ENCODE data around the gene MICU1. TPM values are rescaled to one million over a fixed set of nuclear protein-coding genes. Genes with fewer than 3 reads are reported as not detected.

Gene MICU1
- polyA plus RNA-seq, 6 donors from 2014 or later, result 26.9 to 37.6 (median 31.4) TPM

DNA sequence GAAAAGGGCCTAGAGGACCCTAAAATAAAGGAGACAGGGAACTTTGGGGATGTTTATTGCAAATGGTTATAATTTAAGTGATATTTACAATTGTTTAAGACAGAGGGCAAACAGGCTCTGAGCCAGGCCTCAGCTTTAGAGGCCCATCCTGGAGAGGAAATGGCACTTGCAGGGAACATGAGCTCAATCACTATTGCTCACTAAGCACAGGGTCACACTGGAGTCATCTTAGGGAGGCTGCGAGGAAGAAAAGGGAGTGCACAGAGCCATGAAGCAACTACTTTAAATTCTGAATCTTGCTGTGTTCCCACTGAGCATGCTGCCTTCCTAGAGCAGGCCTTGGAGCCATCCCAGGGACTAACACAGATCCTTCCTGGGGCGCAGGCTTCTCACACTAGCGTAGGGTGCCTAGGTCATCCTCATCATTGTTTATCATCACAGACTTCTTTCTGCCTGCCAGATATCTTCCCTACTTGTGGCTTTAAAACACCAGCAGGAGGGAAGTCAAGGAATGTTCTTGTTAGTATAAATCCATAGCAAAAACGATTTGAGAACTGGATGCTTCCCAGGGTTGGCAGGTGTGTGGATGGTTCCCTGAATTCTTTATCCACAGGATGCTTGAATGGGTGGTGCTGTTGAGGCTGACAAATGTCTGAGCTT, 258.4 kb downstream of the MICU1 start:
- H3K4me1 Mint-ChIP-seq, result peaks cover 11 to 17% (median 15%) of the 10 kb centered on the region in 3 donors
- peak overlapping the region in 1 of 6 donors; percentile 37 for H3K27ac Mint-ChIP-seq
- DNase-seq (no peak), ATAC-seq (ENCODE audit: low read depth in 2 of 2) (no peak)
- H3K9me3 Mint-ChIP-seq, result no peaks in the 10 kb centered on the region
- H3K27me3 Mint-ChIP-seq, result no peaks in the 10 kb centered on the region
- peak overlapping the region in 1 of 8 donors; percentile 27 for H3K4me3 Mint-ChIP-seq
- H3K36me3 Mint-ChIP-seq, result peaks cover 0 to 18% of the 10 kb centered on the region in 2 donors

DNA sequence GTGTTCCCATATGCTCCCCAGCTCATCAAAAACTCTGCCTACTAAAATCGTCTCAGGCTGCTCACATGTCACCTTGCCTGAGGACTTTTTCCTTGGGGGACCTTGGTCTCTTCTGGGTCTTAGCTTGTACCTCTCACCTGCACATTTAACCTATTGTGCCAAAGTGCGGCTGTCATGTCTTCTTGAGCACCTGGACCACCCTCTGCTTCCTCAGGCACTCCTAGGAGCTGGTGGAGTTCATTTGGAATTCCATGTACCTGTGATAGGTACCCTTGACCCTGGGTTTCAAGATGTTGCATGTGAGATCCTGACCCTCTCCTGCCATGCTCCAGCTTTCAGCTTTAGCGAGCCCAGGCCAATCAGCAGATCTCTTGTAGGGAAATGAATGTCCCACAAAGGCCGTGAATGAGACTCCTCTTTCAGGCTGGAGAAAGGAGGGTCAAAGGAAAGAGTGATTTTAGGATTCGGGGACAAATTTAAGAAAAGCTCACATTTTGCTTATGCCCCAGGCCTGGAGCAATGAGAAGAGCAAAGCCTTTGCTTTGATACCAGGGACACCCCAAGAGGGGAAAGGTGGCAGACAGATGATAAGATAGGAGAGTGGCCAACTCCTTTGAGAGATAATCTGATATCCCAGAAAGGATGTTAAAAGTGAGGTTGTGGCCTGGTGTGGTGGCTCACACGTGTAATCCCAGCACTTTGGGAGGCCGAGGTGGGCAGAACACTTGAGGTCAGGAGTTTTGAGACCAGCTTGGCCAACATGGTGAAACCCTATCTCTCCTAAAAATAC, 260.6 kb downstream of the MICU1 start:
- H3K36me3 Mint-ChIP-seq, result peaks cover 0 to 18% of the 10 kb centered on the region in 2 donors
- peak overlapping the region in 2 of 8 donors; percentile 15 to 26 for H3K4me3 Mint-ChIP-seq
- no peak for ATAC-seq (ENCODE audit: low read depth in 2 of 2)
- no peaks in the 10 kb centered on the region for H3K9me3 Mint-ChIP-seq
- DNase-seq, result no peak
- H3K27ac Mint-ChIP-seq, result peak overlapping the region; percentile 27 to 82 (median 50)
- peaks cover 11 to 17% (median 15%) of the 10 kb centered on the region in 3 donors for H3K4me1 Mint-ChIP-seq
- H3K27me3 Mint-ChIP-seq, result no peaks in the 10 kb centered on the region

DNA sequence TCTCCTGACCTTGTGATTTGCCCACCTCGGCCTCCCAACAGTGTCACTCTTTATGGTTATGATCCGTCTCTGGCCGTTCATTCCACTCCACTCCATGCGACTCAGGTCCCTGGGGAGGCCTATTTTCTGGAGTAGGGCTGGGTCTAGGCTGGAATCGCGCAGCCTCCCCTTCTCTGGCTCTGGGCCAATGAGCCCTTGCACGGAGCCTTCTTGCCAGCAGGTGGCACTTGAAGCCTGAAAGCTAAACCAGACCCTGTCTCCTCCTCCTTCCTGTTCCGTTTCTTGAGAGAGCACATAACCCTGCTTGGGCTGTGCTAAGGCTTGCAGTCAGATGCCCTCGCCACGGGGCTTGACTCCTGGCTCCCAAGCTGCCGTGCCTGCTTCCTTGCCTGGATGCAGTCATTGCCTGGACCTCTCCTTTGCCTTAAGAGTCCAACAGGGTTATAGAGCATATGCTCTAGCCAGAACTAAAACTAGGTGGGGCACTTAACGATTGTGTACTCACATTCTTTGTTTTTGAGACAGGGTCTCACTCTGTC, 261.6 kb downstream of the MICU1 start:
- Mint-ChIP-seq H3K4me1 (peaks cover 11 to 17% (median 15%) of the 10 kb centered on the region in 3 donors), H3K4me3 (peak overlapping the region in 7 of 8 donors; percentile 9 to 89 (median 69)), H3K27ac (peak overlapping the region in 5 of 6 donors; percentile 44 to 84 (median 69)), H3K9me3 (no peaks in the 10 kb centered on the region), H3K36me3 (peaks cover 0 to 18% of the 10 kb centered on the region in 2 donors), H3K27me3 (no peaks in the 10 kb centered on the region)
- DNase-seq, result peak; percentile 82
- ATAC-seq (ENCODE audit: low read depth in 2 of 2), result peak; percentile 100

DNA sequence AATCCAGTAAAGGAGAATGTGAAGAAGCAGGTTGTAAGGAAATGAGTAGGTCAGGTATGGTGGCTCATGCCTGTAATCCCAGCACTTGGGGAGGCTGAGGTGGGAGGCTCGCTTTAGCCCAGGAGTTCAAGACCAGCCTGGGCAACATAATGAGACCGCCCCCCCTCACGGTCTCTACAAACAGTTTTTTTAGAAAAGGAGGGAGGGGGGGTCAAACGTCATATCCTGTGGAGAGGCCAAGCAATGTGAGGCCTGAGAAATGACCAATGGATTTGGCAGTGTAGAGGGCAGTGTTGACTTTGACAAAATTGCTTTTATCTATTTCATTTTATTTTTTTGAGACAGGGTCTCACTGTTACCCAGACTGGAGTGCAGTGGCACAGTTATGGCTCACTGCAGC, 268.9 kb downstream of the MICU1 start:
- no peaks in the 10 kb centered on the region for H3K9me3 Mint-ChIP-seq

DNA sequence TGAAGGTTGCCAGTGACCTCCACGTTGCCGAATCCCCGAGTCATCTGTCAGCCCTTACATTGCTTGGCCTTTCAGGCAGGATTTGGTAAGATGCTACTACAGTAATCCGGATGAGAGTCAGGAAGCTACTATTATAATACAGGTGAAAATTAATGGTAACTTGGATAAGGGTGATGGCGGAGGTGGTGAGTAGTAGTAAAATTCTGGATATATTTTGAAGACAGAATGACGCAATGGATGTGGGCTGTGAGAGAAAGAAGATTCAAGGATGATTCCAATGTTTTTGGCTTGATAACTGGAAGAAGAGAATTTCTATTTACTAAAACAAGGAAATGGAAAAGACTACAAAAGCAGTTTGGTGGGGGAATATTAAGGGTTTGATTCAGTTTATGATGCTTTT, 269.8 kb downstream of the MICU1 start:
- Mint-ChIP-seq H3K4me3 (peak overlapping the region in 7 of 8 donors; percentile 9 to 100 (median 96)), H3K27me3 (no peaks in the 10 kb centered on the region), H3K27ac (peak overlapping the region in 2 of 6 donors; percentile 70 to 79), H3K36me3 (peaks cover 0 to 7% of the 10 kb centered on the region in 2 donors), H3K4me1 (peaks cover 22 to 45% (median 33%) of the 10 kb centered on the region in 3 donors), H3K9me3 (no peaks in the 10 kb centered on the region)
- DNase-seq (no peak), ATAC-seq (ENCODE audit: low read depth in 2 of 2) (no peak)

More for the DNA sequence above, 268.9 kb downstream of the MICU1 start:
- DNase-seq (no peak), ATAC-seq (ENCODE audit: low read depth in 2 of 2) (no peak)
- H3K27me3 Mint-ChIP-seq, result no peaks in the 10 kb centered on the region
- H3K36me3 Mint-ChIP-seq, result peaks cover 0 to 6% of the 10 kb centered on the region in 2 donors
- no peak overlapping the region for H3K4me3 Mint-ChIP-seq
- peaks cover 13 to 39% (median 24%) of the 10 kb centered on the region in 3 donors for H3K4me1 Mint-ChIP-seq
- no peak overlapping the region for H3K27ac Mint-ChIP-seq

- Mint-ChIP-seq H3K9me3 (no peaks in the 10 kb centered on the region), H3K4me3 (peak overlapping the region; percentile 94 to 100 (median 98)), H3K27ac (peak overlapping the region; percentile 97 to 99 (median 98)), H3K36me3 (peaks cover 0 to 7% of the 10 kb centered on the region in 2 donors), H3K4me1 (peaks cover 22 to 52% (median 40%) of the 10 kb centered on the region in 3 donors), H3K27me3 (no peaks in the 10 kb centered on the region)
- DNase-seq, result no peak
- ATAC-seq (ENCODE audit: low read depth in 2 of 2), result no peak
Observed at GRCh38 chr10:72355214-72355555, 270.7 kb downstream of the MICU1 start.

GRCh38 chr10:72354356-72355213, 271.3 kb downstream of the MICU1 start, which contains the start of gene DNAJB12:
Gene DNAJB12 (minus strand): TSS chr10:72354919. CDS start chr10:72354897, 22 bp downstream.
- H3K4me3 Mint-ChIP-seq, result peak within 1 kb of the TSS; percentile 94 to 100 (median 98)
- peaks cover 22 to 55% (median 43%) of the 10 kb centered on the region in 3 donors for H3K4me1 Mint-ChIP-seq
- no peaks in the 10 kb centered on the region for H3K9me3 Mint-ChIP-seq
- peak; percentile 84 to 86 for ATAC-seq (ENCODE audit: low read depth in 2 of 2)
- DNase-seq, result peak; percentile 91
- H3K36me3 Mint-ChIP-seq, result peaks cover 0 to 12% of the 10 kb centered on the region in 2 donors
- no peaks in the 10 kb centered on the region for H3K27me3 Mint-ChIP-seq
- H3K27ac Mint-ChIP-seq, result peak within 1 kb of the TSS; percentile 97 to 99 (median 98)

DNA sequence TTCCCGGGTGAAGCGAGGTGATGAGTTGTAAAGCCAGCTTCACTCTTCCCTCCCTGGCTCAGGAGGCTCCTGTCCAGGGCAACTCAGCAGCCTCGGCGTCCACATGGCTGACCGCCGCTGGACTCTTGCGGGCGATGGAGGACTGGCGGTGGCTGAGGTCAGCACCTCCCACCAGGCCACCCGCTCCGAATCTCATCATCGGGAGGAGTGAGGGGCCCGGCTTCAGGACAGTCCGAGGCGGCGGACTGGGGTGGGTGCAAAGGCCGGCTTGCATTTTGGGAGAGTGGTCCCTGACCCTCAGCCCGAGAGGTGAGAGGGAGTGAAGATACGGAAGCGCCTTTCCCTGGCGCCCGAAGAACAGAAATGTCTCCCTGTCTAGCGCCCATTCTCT, 271.9 kb downstream of the MICU1 start:
- no peaks in the 10 kb centered on the region for H3K9me3 Mint-ChIP-seq
- ATAC-seq (ENCODE audit: low read depth in 2 of 2), result no peak

DNA sequence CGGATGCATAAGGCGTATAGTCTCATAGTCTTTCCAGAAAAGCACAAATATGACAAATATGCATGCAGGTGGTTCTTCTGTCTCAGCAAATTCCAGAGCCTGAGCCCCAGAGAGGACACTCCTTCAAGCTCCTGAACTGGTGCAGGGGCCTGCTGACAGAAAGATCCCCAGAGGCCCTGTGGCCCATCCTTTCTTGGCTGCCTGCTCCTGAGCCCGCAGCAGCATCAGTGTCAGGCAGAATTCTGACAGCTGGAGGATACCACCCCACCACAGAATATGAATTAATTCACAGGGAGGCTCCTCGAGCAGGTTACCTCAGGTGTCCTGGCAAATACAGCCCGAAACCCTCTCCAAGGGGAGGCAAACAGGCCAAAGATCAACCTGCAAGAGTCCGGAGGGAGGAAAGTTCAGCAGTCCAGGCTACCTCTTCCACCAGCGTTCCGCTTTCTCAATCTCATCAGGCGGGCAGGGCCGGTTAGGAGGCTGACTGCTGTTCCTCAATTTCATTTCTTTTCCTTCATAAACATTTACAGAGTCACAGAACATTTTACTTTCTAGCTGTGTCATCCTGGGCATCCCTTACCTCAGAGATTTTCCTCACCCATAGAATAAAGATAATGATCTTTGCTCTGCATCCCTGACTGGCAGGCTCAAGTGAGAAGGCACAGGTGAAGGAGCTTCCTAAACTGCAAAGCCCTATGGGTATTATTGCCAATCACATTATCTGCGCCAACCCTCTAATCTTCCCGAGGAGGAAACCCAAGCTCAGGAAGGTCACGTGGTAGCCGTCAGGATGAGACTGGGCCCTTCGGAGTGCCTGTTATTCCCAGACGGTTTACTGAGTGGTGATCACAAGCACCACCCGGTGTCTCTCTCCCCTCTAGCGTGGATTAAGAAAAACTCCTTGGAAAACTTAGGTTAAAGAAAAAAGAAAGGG, 272.6 kb downstream of the MICU1 start:
- Mint-ChIP-seq H3K36me3 (peaks cover 0 to 21% of the 10 kb centered on the region in 2 donors), H3K9me3 (no peaks in the 10 kb centered on the region), H3K4me1 (peaks cover 26 to 57% (median 47%) of the 10 kb centered on the region in 3 donors), H3K4me3 (peak overlapping the region; percentile 94 to 100 (median 98)), H3K27ac (peak overlapping the region; percentile 39 to 99 (median 97)), H3K27me3 (no peaks in the 10 kb centered on the region)
- DNase-seq (no peak), ATAC-seq (ENCODE audit: low read depth in 2 of 2) (no peak)

More for the DNA sequence above, 271.9 kb downstream of the MICU1 start:
- Mint-ChIP-seq H3K4me1 (peaks cover 25 to 57% (median 47%) of the 10 kb centered on the region in 3 donors), H3K36me3 (peaks cover 0 to 17% of the 10 kb centered on the region in 2 donors), H3K27me3 (no peaks in the 10 kb centered on the region), H3K27ac (peak overlapping the region; percentile 97 to 99 (median 98)), H3K4me3 (peak overlapping the region; percentile 94 to 100 (median 98))
- DNase-seq, result no peak

GRCh38 chr10:72351479-72351878, 274.4 kb downstream of the MICU1 start:
- no peak for ATAC-seq (ENCODE audit: low read depth in 2 of 2)
- DNase-seq, result no peak
- peaks cover 0 to 21% of the 10 kb centered on the region in 2 donors for H3K36me3 Mint-ChIP-seq
- peaks cover 26 to 57% (median 47%) of the 10 kb centered on the region in 3 donors for H3K4me1 Mint-ChIP-seq
- H3K4me3 Mint-ChIP-seq, result peak overlapping the region in 2 of 8 donors; percentile 85 to 96
- no peaks in the 10 kb centered on the region for H3K9me3 Mint-ChIP-seq
- H3K27me3 Mint-ChIP-seq, result no peaks in the 10 kb centered on the region
- H3K27ac Mint-ChIP-seq, result peak overlapping the region in 2 of 6 donors; percentile 43 to 50

GRCh38 chr10:72349438-72349837, 276.4 kb downstream of the MICU1 start:
- no peak for ATAC-seq (ENCODE audit: low read depth in 2 of 2)
- no peaks in the 10 kb centered on the region for H3K27me3 Mint-ChIP-seq
- H3K27ac Mint-ChIP-seq, result no peak overlapping the region
- peaks cover 20 to 56% (median 42%) of the 10 kb centered on the region in 3 donors for H3K4me1 Mint-ChIP-seq
- no peaks in the 10 kb centered on the region for H3K9me3 Mint-ChIP-seq
- DNase-seq, result no peak
- peak overlapping the region in 2 of 8 donors; percentile 5 to 71 for H3K4me3 Mint-ChIP-seq
- H3K36me3 Mint-ChIP-seq, result peaks cover 0 to 21% of the 10 kb centered on the region in 2 donors

DNA sequence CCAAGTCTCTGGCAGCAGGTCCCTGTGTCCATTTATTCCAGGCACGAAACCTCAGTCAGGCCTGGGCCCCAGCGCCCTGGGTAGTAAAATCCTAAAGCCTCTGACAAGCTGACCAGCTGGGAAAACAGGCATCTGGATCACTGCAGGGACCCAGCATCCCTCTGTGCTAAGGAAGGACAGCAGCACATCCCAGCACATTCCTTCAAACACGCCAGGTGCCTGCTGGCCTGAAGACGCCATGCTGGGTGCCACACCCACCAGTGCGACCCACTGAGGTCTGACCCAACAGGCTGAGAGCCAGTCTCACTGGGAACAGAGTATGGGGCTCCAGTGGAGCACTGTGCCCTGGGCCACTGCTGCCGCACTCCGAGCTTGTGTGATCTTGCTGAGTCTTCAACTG, 277.6 kb downstream of the MICU1 start:
- Mint-ChIP-seq H3K9me3 (no peaks in the 10 kb centered on the region), H3K4me1 (peaks cover 25 to 54% (median 48%) of the 10 kb centered on the region in 3 donors), H3K27me3 (no peaks in the 10 kb centered on the region), H3K4me3 (no peak overlapping the region), H3K36me3 (peaks cover 0 to 23% of the 10 kb centered on the region in 2 donors), H3K27ac (peak overlapping the region in 2 of 6 donors; percentile 26 to 80)
- ATAC-seq (ENCODE audit: low read depth in 2 of 2) (no peak), DNase-seq (no peak)

Measured in naive B cell (primary cell).